Caco-2 (cell line): Measurements from ENCODE around the gene ALPL. TPM values are rescaled to one million over a fixed set of nuclear protein-coding genes. Genes with fewer than 3 reads are reported as not detected.

Experiments used
- BruUV-seq: library from RNA; stranded (reverse); fragments of 400-500 nt; replicated peaks from 2 replicates; lab custom pipeline; 2021; lab: Mats Ljungman, UMichigan
- CTCF ChIA-PET: fragments of 300-600 bp; sonication (Branson Sonifier 250); formaldehyde crosslinking; loops from one replicate; lab custom pipeline; 2022; ENCODE audit warnings: antibody characterized with exemption; lab: Charles Lee
- POLR2A ChIA-PET: fragments of 300-600 bp; sonication (Branson Sonifier 250); formaldehyde crosslinking; loops from one replicate; lab custom pipeline; 2022; ENCODE audit warnings: antibody characterized with exemption; lab: Charles Lee
- DNase-seq, 2 experiments: peaks; one replicate each; pipeline versions ENCODE4 v3.0.0 to v3.0.0-alpha.2; 2020 to 2022
- H3K27me3 ChIP-seq: replicated peaks from 2 replicates; pipeline ENCODE4 v1.6.0; 2011; ENCODE audit warnings: low read length; ENCODE audit not compliant: control insufficient read depth, insufficient read depth
- H3K36me3 ChIP-seq: 2 replicates; pipeline ENCODE4 v1.5.1; 2011; ENCODE audit warnings: low read length; ENCODE audit not compliant: control insufficient read depth, insufficient read depth
- H3K4me1 ChIP-seq: fragments of 250-450 bp; sonication (Bioruptor Pico); 2 replicates; pipeline ENCODE4 v1.5.1; 2020; ENCODE audit warnings: mild to moderate bottlenecking
- H3K4me3 ChIP-seq: 2 replicates; pipeline ENCODE4 v1.5.1; 2011; ENCODE audit warnings: low read depth, mild to moderate bottlenecking, control low read depth, low read length
- H3K9me3 ChIP-seq: fragments of 250-450 bp; sonication (Bioruptor Pico); 2 replicates; pipeline ENCODE4 v1.5.1; 2020; ENCODE audit warnings: mild to moderate bottlenecking, moderate library complexity
- H3K27ac Mint-ChIP-seq: one replicate; pipeline ENCODE4 v1.8.0; 2022; ENCODE audit warnings: mixed read lengths; ENCODE audit not compliant: unreplicated experiment
- H3K27me3 Mint-ChIP-seq: one replicate; pipeline ENCODE4 v1.8.0; 2022; ENCODE audit warnings: mixed read lengths; ENCODE audit not compliant: insufficient read depth, unreplicated experiment
- H3K36me3 Mint-ChIP-seq: one replicate; pipeline ENCODE4 v1.8.0; 2022; ENCODE audit warnings: mild to moderate bottlenecking, mixed read lengths; ENCODE audit not compliant: insufficient read depth, unreplicated experiment
- H3K4me1 Mint-ChIP-seq: one replicate; pipeline ENCODE4 v1.8.0; 2022; ENCODE audit warnings: low read depth, mixed read lengths; ENCODE audit not compliant: unreplicated experiment
- H3K4me3 Mint-ChIP-seq: one replicate; pipeline ENCODE4 v1.8.0; 2022; ENCODE audit warnings: mild to moderate bottlenecking, moderate library complexity, mixed read lengths; ENCODE audit not compliant: unreplicated experiment
- H3K9me3 Mint-ChIP-seq: one replicate; pipeline ENCODE4 v1.8.0; 2022; ENCODE audit warnings: mixed read lengths; ENCODE audit not compliant: unreplicated experiment
- CTCF ChIP-seq, 2 experiments: fragments of 200-600 bp in 1 of 2; IDR thresholded peaks; 1 replicate in 1 of 2; 2 replicates in 1 of 2; pipeline versions ENCODE4 v1.5.1 to v1.8.0; 2011 to 2022; ENCODE audit warnings: antibody characterized with exemption in 1 of 2, control low read depth in 1 of 2, inconsistent platforms in 1 of 2, low read depth in 1 of 2, low read length in 1 of 2, mild to moderate bottlenecking in 1 of 2, moderate library complexity in 1 of 2; ENCODE audit not compliant: insufficient read depth in 1 of 2, severe bottlenecking in 1 of 2, unreplicated experiment in 1 of 2
- intact Hi-C: fragments of 100-400 bp; cut with micrococcal nuclease; formaldehyde crosslinking; loops from one replicate; pipeline ENCODE4 v1.10.0; 2022; ENCODE audit not compliant: unreplicated experiment
- total RNA-seq: library from RNA; stranded (reverse); gene quantifications from 2 replicates; pipeline ENCODE4 v1.2.3, GENCODE V29; 2022

ALPL gene
- total RNA-seq, 1 experiment from 2014 or later, result 0.79 TPM

GRCh38 chr1:21574466-21575151, 65.4 kb downstream of the ALPL start:
- intact Hi-C loops, result loop anchor here (1.0 to 2.0 kb wide), 2 partner anchors 66 to 204 kb away; partner anchors contain the start of gene ALPL
- H3K27me3 ChIP-seq, result no peaks in the 10 kb centered on the region
- BruUV-seq, result no TSS peak
- Mint-ChIP-seq H3K9me3 (no peaks in the 10 kb centered on the region), H3K27ac (no peak overlapping the region), H3K4me1 (no peaks in the 10 kb centered on the region), H3K27me3 (no peaks in the 10 kb centered on the region), H3K36me3 (no peaks in the 10 kb centered on the region), H3K4me3 (no peak overlapping the region)
- DNase-seq, result no peak
- no peaks in the 10 kb centered on the region for H3K9me3 ChIP-seq
- no peak for TF ChIP-seq CTCF (IDR thresholded peaks at IDR 0.05; ENCODE audit: insufficient read depth in 1 of 2, low read depth in 1 of 2, low read length in 1 of 2, severe bottlenecking in 1 of 2, unreplicated experiment in 1 of 2)
- no peaks in the 10 kb centered on the region for H3K4me1 ChIP-seq
- no peak overlapping the region for H3K4me3 ChIP-seq
- H3K36me3 ChIP-seq, result no peaks in the 10 kb centered on the region
- POLR2A ChIA-PET, result no interaction called here
- CTCF ChIA-PET, result interaction anchor here (2.2 kb wide), 1 partner anchor 204 kb away, joined by 6 read pairs; no protein-coding TSS in a partner anchor

GRCh38 chr1:21575351-21575942, 66.2 kb downstream of the ALPL start:
- H3K36me3 ChIP-seq, result no peaks in the 10 kb centered on the region
- ChIA-PET POLR2A (no interaction called here), CTCF (no interaction called here)
- H3K4me3 Mint-ChIP-seq, result no peak overlapping the region
- no peaks in the 10 kb centered on the region for H3K4me1 Mint-ChIP-seq
- no peaks in the 10 kb centered on the region for H3K27me3 ChIP-seq
- no peak for TF ChIP-seq CTCF (IDR thresholded peaks at IDR 0.05; ENCODE audit: insufficient read depth in 1 of 2, low read depth in 1 of 2, low read length in 1 of 2, severe bottlenecking in 1 of 2, unreplicated experiment in 1 of 2)
- H3K4me3 ChIP-seq, result no peak overlapping the region
- no TSS peak for BruUV-seq
- no peak overlapping the region for H3K27ac Mint-ChIP-seq
- no peak for DNase-seq
- H3K36me3 Mint-ChIP-seq, result no peaks in the 10 kb centered on the region
- H3K9me3 Mint-ChIP-seq, result no peaks in the 10 kb centered on the region
- H3K27me3 Mint-ChIP-seq, result no peaks in the 10 kb centered on the region
- no peaks in the 10 kb centered on the region for H3K9me3 ChIP-seq
- intact Hi-C loops, result loop anchor here (2.0 kb wide), 1 partner anchor 67 kb away; the partner anchor contains the start of gene ALPL
- no peaks in the 10 kb centered on the region for H3K4me1 ChIP-seq

- intact Hi-C loops, result no loop called here
- H3K27me3 Mint-ChIP-seq, result no peaks in the 10 kb centered on the region
- no peak overlapping the region for H3K27ac Mint-ChIP-seq
- no peak for DNase-seq
- H3K4me1 ChIP-seq, result no peaks in the 10 kb centered on the region
- ChIA-PET POLR2A (no interaction called here), CTCF (no interaction called here)
- no peak overlapping the region for H3K4me3 ChIP-seq
- no peaks in the 10 kb centered on the region for H3K4me1 Mint-ChIP-seq
- TF ChIP-seq CTCF (IDR thresholded peaks at IDR 0.05; ENCODE audit: insufficient read depth in 1 of 2, low read depth in 1 of 2, low read length in 1 of 2, severe bottlenecking in 1 of 2, unreplicated experiment in 1 of 2), result no peak
- no peaks in the 10 kb centered on the region for H3K9me3 ChIP-seq
- no peaks in the 10 kb centered on the region for H3K36me3 Mint-ChIP-seq
- H3K27me3 ChIP-seq, result no peaks in the 10 kb centered on the region
- no peaks in the 10 kb centered on the region for H3K36me3 ChIP-seq
- H3K9me3 Mint-ChIP-seq, result no peaks in the 10 kb centered on the region
- BruUV-seq, result no TSS peak
- H3K4me3 Mint-ChIP-seq, result no peak overlapping the region
Observed at GRCh38 chr1:21576031-21576797, 67.0 kb downstream of the ALPL start.
